T47D (cell line): ENCODE results near the gene AZU1.
A peak's percentile ranks its signal among the peaks of the same experiment; 100 is the strongest.
"Not testable (repeated sequence)": the region's sequence is repeated elsewhere in the genome, so short reads cannot be mapped to it uniquely, and the experiment has no call there.

Source experiments
- DNase-seq, 2 experiments: peaks; one replicate each; pipeline versions ENCODE4 v3.0.0 to v3.0.0-alpha.2; 2011 to 2012; ENCODE audit warnings: low read depth in 1 of 2, low spot score in 1 of 2
- JUND ChIP-seq: IDR thresholded peaks from 2 replicates; pipeline ENCODE4 v1.6.1; 2012; ENCODE audit warnings: low read depth
- in situ Hi-C: cut with HindIII; loops from 2 replicates; pipeline ENCODE4 v1.10.0; 2016; ENCODE audit warnings: low sequenced_read_pairs, low pct_unique_long_range_greater_than_20kb

The AZU1 gene

DNA sequence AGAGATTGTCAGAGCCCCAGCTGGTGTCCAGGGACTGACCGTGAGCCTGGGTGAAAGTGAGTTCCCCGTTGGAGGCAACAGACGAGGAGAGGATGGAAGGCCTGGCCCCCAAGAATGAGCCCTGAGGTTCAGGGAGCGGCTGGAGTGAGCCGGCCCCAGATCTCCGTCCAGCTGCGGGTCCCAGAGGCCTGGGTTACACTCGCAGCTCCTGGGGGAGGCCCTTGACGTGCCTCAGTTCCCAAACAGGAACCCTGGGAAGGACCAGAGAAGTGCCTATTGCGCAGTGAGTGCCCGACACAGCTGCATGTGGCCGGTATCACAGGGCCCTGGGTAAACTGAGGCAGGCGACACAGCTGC is 23.3 kb downstream of the AZU1 start:
- in situ Hi-C loops, result no loop called here
- no peak for TF ChIP-seq JUND
- no peak for DNase-seq

DNA sequence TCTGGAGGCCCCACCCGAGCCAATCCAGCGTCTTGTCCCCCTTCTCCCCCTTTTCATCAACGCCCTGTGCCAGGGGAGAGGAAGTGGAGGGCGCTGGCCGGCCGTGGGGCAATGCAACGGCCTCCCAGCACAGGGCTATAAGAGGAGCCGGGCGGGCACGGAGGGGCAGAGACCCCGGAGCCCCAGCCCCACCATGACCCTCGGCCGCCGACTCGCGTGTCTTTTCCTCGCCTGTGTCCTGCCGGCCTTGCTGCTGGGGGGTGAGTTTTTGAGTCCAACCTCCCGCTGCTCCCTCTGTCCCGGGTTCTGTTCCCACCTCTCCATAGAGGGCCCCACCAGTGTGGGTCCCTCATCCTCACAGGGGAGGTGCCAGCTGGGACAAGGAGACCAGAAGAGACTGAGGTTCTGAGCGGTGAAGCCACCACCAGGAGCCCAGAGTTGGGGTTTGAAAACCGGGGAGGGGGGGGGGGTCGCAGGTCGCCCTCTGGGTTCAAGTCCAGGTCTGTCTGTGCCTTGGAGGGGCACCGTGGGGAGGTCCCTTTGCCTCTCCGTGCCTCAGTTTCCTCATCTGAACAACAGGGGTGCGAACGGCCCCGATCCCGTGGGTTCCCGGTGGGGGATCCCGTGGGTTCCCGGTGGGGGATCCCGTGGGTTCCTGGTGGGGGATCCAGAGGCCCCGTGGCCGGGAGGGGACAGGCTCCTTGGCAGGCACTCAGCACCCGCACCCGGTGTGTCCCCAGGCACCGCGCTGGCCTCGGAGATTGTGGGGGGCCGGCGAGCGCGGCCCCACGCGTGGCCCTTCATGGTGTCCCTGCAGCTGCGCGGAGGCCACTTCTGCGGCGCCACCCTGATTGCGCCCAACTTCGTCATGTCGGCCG is 24.7 kb downstream of the AZU1 start, which contains the start of gene ELANE:
Gene ELANE (plus strand): TSS at position 168 of the 878 bp plus-strand sequence. CDS start 26 bp downstream, at position 194.
- DNase-seq, result no peak
- in situ Hi-C loops, result no loop called here
- TF ChIP-seq JUND, result no peak

DNA sequence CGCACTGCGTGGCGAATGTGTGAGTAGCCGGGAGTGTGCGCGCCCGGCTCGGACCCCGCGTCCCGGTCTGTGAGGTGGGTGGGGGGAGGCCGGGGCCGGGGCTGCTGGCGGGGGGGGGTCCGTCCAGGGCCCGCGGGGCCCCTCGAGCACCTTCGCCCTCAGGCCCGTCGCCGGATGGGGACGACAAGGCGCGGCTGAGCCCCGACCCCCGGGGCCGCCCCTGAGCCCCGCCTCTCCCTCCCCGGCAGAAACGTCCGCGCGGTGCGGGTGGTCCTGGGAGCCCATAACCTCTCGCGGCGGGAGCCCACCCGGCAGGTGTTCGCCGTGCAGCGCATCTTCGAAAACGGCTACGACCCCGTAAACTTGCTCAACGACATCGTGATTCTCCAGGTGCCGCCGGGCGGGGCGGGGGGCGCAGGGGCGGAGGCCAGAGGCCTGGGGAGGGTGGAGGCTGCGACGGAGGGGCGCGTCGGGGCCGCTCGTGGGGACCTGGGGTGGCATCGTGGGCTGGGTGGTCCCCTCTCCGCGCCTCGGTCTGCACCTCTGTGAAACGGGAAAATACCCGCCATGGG is 25.5 kb downstream of the AZU1 start:
- in situ Hi-C loops, result no loop called here

DNA sequence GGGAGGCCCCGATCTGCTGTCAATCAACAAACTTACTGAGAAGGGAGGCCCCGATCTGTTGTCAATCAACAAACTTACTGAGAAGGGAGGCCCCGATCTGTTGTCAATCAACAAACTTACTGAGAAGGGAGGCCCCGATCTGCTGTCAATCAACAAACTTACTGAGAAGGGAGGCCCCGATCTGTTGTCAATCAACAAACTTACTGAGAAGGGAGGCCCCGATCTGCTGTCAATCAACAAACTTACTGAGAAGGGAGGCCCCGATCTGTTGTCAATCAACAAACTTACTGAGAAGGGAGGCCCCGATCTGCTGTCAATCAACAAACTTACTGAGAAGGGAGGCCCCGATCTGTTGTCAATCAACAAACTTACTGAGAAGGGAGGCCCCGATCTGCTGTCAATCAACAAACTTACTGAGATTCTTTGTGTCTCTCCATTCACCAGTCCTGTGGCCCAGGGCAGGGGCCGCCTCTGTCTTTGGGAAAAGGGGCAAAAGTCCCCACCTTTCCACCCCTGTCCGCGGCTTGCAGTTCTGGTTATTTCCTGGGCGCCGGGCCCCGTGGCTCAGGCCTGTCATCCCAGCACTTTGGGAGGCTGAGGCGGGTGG is 26.1 kb downstream of the AZU1 start:
- in situ Hi-C loops, DNase-seq: not testable (repeated sequence)

More for the DNA sequence above, 25.5 kb downstream of the AZU1 start:
- TF ChIP-seq JUND, result no peak
- DNase-seq, result no peak

DNA sequence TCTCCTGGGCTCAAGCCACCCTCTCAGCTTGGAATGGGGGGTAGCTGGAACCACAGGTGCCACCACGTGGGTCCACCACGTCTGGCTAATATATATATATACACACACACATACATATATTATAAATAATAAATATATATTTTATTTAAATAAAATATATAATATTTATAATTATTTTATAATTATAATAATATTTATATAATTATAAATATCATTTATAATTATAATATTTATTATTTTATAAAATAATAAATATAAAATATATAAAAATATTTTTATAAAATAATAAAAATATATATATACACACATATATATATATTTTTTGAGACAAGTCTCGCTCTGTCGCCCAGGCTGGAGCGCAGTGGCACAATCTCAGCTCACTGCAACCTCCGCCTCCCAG is 26.9 kb downstream of the AZU1 start:
- TF ChIP-seq JUND, result no peak
- in situ Hi-C loops, result no loop called here
- no peak for DNase-seq

DNA sequence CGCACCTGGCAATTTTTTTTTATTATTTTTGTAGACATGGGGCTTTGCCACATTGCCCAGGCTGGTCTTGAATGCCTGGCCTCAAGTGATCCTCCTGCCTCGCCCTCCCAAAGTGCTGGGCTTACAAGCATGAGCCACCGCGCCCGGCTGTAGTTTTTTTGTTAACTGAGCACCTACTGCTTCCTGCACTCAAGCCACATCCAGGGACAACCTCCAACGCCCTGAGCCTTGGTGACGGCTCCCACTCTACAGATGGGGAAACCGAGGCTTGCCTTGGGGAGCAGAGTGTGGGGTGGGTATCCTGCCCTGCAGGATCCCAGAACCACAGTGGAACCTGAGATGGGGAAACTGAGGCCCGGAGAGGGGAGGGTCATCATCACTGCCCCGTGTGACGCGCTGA is 27.5 kb downstream of the AZU1 start:
- in situ Hi-C loops, result no loop called here

DNA sequence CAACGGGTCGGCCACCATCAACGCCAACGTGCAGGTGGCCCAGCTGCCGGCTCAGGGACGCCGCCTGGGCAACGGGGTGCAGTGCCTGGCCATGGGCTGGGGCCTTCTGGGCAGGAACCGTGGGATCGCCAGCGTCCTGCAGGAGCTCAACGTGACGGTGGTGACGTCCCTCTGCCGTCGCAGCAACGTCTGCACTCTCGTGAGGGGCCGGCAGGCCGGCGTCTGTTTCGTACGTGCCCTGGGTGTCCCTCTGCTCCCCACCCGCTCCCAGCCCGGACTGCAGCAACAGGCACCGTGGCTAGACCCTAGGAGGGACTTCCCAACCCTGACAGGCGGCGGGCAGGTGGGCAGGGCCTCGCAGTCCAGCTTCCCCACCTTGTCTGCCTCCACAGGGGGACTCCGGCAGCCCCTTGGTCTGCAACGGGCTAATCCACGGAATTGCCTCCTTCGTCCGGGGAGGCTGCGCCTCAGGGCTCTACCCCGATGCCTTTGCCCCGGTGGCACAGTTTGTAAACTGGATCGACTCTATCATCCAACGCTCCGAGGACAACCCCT is 28.0 kb downstream of the AZU1 start:
- in situ Hi-C loops, result no loop called here
- DNase-seq, result no peak
- TF ChIP-seq JUND, result no peak

More for the DNA sequence above, 27.5 kb downstream of the AZU1 start:
- no peak for DNase-seq
- no peak for TF ChIP-seq JUND

DNA sequence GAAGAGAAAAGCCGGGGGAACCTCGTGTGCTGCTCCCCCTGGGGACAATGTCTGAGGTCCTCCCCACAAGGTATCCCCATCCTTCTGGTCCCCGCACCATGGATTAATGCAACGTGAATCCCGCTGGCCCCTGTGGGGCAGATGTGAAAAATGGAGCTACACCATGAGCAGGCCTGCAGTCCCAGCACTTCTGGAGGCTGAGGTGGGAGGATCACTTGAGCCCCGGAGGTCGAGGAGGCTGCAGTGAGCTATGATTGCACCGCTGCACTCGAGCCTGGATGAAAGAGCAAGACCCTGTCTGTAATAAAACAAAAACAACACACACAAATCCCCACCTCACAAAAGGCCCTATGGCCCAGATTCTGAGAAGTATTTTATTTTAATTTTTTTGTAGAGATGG is 30.6 kb downstream of the AZU1 start:
- no peak for DNase-seq
- no peak for TF ChIP-seq JUND
- in situ Hi-C loops, result no loop called here

DNA sequence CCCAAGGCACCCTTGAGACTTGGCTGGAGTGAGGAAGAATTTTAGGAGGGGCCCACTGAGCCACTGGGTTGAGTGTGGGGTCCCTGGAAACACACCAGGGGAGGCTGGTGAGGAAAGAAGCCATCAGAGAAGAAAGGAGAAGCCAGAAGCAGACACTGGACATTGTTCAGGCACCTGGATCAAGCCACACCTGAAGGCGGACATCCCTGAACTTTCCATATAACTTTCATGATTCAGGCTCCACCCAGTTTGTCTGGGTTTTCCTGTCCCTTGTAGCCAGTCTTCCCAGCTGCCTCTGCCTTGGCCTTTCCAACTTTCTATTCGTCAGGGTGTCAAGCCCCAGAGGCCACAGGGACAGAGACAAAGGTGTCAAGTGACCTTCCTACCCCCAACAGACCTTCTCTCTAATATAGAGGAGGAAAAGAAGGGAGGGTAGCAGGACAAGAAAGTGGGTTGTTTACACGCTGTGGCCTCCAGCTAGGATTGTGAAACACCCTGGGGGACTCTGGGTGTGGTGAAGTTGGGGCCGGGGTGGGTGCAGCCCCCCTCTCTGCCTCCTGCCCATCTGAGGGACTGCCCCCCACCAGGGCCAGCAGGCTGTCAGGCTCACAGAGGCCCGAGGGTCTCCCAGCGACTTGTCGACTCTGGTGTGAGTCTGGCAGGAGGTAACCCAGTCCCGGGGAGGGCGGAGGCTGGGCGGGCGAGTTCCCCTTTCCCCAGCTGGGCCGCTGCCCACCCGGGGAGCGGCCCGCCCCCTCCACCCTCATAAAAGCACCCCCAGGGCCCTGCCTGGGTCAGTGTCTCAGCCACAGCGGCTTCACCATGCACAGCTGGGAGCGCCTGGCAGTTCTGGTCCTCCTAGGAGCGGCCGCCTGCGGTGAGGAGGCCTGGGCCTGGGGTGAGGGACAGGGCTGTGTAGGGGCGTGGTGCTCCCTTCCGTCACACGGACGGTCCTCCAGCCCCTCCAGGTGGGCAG is 31.5 kb downstream of the AZU1 start, which contains the start of gene CFD:
Gene CFD (plus strand): TSS at position 797 of the 976 bp plus-strand sequence. CDS start 26 bp downstream, at position 823.
- in situ Hi-C loops, result no loop called here
- no peak for DNase-seq
- no peak for TF ChIP-seq JUND

DNA sequence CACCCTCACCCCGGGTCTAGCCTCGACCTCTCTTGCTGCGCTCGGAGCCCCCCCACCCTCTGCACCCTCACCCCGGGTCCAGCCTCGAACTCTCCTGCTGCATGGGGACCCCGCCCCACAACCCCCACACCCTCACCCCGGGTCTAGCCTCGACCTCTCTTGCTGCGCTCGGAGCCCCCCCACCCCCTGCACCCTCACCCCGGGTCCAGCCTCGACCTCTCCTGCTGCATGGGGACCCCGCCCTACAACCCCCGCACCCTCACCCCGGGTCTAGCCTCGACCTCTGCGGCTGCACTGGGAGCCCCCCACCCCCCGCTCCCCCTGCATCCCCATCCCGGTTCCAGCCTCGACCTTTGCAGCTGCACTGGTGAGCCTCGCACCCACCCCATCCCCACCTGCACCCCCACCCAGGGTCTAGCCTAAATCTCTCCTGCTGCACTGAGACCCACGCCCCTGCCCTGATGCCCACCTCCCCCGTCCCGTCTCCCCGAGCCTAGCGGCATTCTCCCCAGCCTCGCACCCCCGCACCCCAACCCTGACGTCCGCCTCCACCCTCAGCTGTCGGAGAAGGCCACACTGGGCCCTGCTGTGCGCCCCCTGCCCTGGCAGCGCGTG is 33.6 kb downstream of the AZU1 start:
- no peak for DNase-seq
- in situ Hi-C loops, result no loop called here
- TF ChIP-seq JUND, result no peak

DNA sequence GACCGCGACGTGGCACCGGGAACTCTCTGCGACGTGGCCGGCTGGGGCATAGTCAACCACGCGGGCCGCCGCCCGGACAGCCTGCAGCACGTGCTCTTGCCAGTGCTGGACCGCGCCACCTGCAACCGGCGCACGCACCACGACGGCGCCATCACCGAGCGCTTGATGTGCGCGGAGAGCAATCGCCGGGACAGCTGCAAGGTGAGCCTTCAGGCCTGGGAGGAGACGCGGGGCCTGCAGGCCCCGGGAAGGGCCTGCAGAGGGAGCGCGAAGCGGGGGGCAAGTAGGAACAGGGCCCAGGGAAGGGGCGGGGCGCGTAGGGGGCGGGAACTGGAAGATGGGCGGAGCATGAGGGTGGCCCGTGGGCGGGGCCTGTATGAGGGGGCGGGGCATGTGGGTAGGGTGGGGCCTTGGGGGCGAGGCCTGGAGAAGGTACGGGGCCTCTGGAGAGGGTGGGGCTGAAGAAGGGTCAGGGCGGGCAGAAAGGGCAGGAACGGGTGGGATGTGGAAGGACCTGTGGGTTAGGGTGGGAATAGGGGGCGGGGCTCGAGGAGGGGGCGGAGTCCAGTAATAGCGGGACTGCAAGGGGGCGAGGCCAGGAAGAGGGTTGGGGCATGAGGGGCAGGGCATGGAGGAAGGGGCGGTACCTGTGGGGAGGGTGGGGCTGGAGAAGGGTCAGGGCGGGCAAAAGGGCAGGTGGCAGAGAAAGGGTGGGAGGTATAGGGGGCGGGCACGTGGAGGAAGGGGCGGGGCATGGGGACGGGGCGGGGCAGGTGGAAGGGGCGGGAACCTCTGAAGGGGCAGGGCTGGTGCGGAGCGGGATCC is 34.3 kb downstream of the AZU1 start:
- no peak for TF ChIP-seq JUND
- in situ Hi-C loops, result no loop called here
- DNase-seq, result peak; percentile 76 to 87
